Smooth muscle cell (in vitro differentiated cells): ENCODE results near the gene TBX15. TPM values are rescaled to one million over a fixed set of nuclear protein-coding genes. Genes with fewer than 3 reads are reported as not detected.

Experiments used
- DNase-seq: peaks from one replicate; lab custom pipeline; 2025; ENCODE audit not compliant: unreplicated experiment; lab: John Stamatoyannopoulos, UW
- H2AFZ ChIP-seq: fragments of 200-600 bp; sonication (generic); 2 replicates; pipeline ENCODE4 v1.6.0; 2016; ENCODE audit warnings: antibody characterized with exemption, low read depth, mild to moderate bottlenecking
- H3F3A ChIP-seq: fragments of 200-600 bp; sonication (generic); 2 replicates; pipeline ENCODE4 v1.6.0; 2017; ENCODE audit warnings: antibody characterized with exemption, low read depth
- H3K27ac ChIP-seq: fragments of 200-600 bp; sonication (generic); 2 replicates; pipeline ENCODE4 v1.5.1; 2016; ENCODE audit warnings: low read depth, mild to moderate bottlenecking
- H3K27me3 ChIP-seq: fragments of 200-600 bp; sonication (generic); 2 replicates; pipeline ENCODE4 v1.6.1; 2016; ENCODE audit warnings: low read depth, mild to moderate bottlenecking
- H3K36me3 ChIP-seq: fragments of 200-600 bp; sonication (generic); 2 replicates; pipeline ENCODE4 v1.5.1; 2016; ENCODE audit warnings: low read depth
- H3K4me1 ChIP-seq: fragments of 200-600 bp; sonication (generic); 2 replicates; pipeline ENCODE4 v1.5.1; 2016; ENCODE audit warnings: low read depth
- H3K4me2 ChIP-seq: fragments of 200-600 bp; sonication (generic); 2 replicates; pipeline ENCODE4 v1.6.0; 2016; ENCODE audit warnings: mild to moderate bottlenecking
- H3K4me3 ChIP-seq: fragments of 200-600 bp; sonication (generic); 2 replicates; pipeline ENCODE4 v1.5.1; 2016; ENCODE audit warnings: mild to moderate bottlenecking
- H3K79me2 ChIP-seq: fragments of 200-600 bp; sonication (generic); 2 replicates; pipeline ENCODE4 v1.6.0; 2016; ENCODE audit warnings: low read depth, mild to moderate bottlenecking
- H3K9ac ChIP-seq: fragments of 200-600 bp; sonication (generic); 2 replicates; pipeline ENCODE4 v1.6.0; 2016; ENCODE audit warnings: low read depth
- H3K9me3 ChIP-seq: fragments of 200-600 bp; sonication (generic); replicated peaks from 2 replicates; pipeline ENCODE4 v1.5.1; 2016; ENCODE audit warnings: low read depth
- H4K20me1 ChIP-seq: fragments of 200-600 bp; sonication (generic); 2 replicates; pipeline ENCODE4 v1.6.0; 2016; ENCODE audit warnings: low read depth
- CTCF ChIP-seq: fragments of 200-600 bp; sonication (generic); IDR thresholded peaks from 2 replicates; pipeline ENCODE4 v1.5.1; 2017; ENCODE audit warnings: borderline replicate concordance, mild to moderate bottlenecking, antibody characterized with exemption; ENCODE audit not compliant: insufficient read depth, poor library complexity, severe bottlenecking
- WGBS: methylation state at CpG from one replicate; pipeline ENCODE4 v1.1.7; 2016; ENCODE audit warnings: low lambda C conversion rate; 5-methylcytosine and 5-hydroxymethylcytosine counted together
- polyA plus RNA-seq: library from polyadenylated mRNA; unstranded; fragments of >200 nt; fragmentation: Nextera tagmentation; extraction: Ambion mirVana; gene quantifications from 2 replicates; pipeline ENCODE4 v1.2.1, GENCODE V29; 2016
- total RNA-seq: library from RNA; depleted of rRNA; stranded (reverse); fragments of >200 nt; gene quantifications from 2 replicates; pipeline ENCODE4 v1.2.3, GENCODE V29; 2014

Gene TBX15
- total and polyA plus RNA-seq, 2 experiments from 2014 or later: 2.7 to 3.5 TPM

GRCh38 chr1:118871582-118872171 is 116.5 kb downstream of the TBX15 start:
- Histone ChIP-seq H2AFZ (no peak overlapping the region), H3K27ac (no peak overlapping the region), H3K4me3 (no peak overlapping the region), H3K4me2 (no peak overlapping the region), H3K36me3 (no peaks in the 10 kb centered on the region), H3K4me1 (no peaks in the 10 kb centered on the region), H3K9ac (no peak overlapping the region), H3K27me3 (no peaks in the 10 kb centered on the region), H3F3A (no peaks in the 10 kb centered on the region), H3K79me2 (no peaks in the 10 kb centered on the region), H3K9me3 (no peaks in the 10 kb centered on the region), H4K20me1 (no peaks in the 10 kb centered on the region)
- DNase-seq: no peak
- TF ChIP-seq CTCF: no peak
- 61% methylated on average over 7 of the region's 7 CpGs for WGBS

- no peak overlapping the region for H3K4me2 ChIP-seq
- no peaks in the 10 kb centered on the region for H3K79me2 ChIP-seq
These were observed 119.8 kb downstream of the TBX15 start for GRCh38 chr1:118868387-118868786.

GRCh38 chr1:118866330-118866729 is 121.8 kb downstream of the TBX15 start:
- Histone ChIP-seq H3K27me3 (no peaks in the 10 kb centered on the region), H3K27ac (no peak overlapping the region), H3K4me2 (no peak overlapping the region), H3K9me3 (no peaks in the 10 kb centered on the region), H3K4me1 (no peaks in the 10 kb centered on the region), H4K20me1 (no peaks in the 10 kb centered on the region), H3K9ac (no peak overlapping the region), H3K4me3 (no peak overlapping the region), H3K36me3 (no peaks in the 10 kb centered on the region), H3F3A (no peaks in the 10 kb centered on the region), H2AFZ (no peak overlapping the region), H3K79me2 (no peaks in the 10 kb centered on the region)
- WGBS: 89% methylated on average over 6 of the region's 6 CpGs
- no peak for DNase-seq
- TF ChIP-seq CTCF: no peak

More at GRCh38 chr1:118868387-118868786, 119.8 kb downstream of the TBX15 start:
- H3K27me3 ChIP-seq: no peaks in the 10 kb centered on the region
- H3K27ac ChIP-seq: no peak overlapping the region
- WGBS: 89% methylated on average over 2 of the region's 2 CpGs
- H3F3A ChIP-seq: no peaks in the 10 kb centered on the region
- TF ChIP-seq CTCF: no peak
- no peak overlapping the region for H2AFZ ChIP-seq
- H3K4me3 ChIP-seq: no peak overlapping the region
- no peaks in the 10 kb centered on the region for H3K36me3 ChIP-seq
- H4K20me1 ChIP-seq: no peaks in the 10 kb centered on the region
- H3K9me3 ChIP-seq: no peaks in the 10 kb centered on the region
- H3K4me1 ChIP-seq: no peaks in the 10 kb centered on the region
- H3K9ac ChIP-seq: no peak overlapping the region
- no peak for DNase-seq

- no peak overlapping the region for H3K9ac ChIP-seq
- H4K20me1 ChIP-seq: no peaks in the 10 kb centered on the region
- no peaks in the 10 kb centered on the region for H3K79me2 ChIP-seq
- WGBS: 85% methylated on average over 3 of the region's 3 CpGs
- no peak for DNase-seq
- no peaks in the 10 kb centered on the region for H3K27me3 ChIP-seq
- H3K36me3 ChIP-seq: no peaks in the 10 kb centered on the region
- H3K9me3 ChIP-seq: no peaks in the 10 kb centered on the region
- H3K4me3 ChIP-seq: no peak overlapping the region
- H3K4me1 ChIP-seq: no peaks in the 10 kb centered on the region
- H3K4me2 ChIP-seq: no peak overlapping the region
- no peak for TF ChIP-seq CTCF
- H3K27ac ChIP-seq: peak overlapping the region; percentile 97
- H2AFZ ChIP-seq: no peak overlapping the region
- H3F3A ChIP-seq: no peaks in the 10 kb centered on the region
These were observed 124.5 kb downstream of the TBX15 start for GRCh38 chr1:118863688-118864087.
